ENCODE results near the gene GARNL3. TPM values are rescaled to one million over a fixed set of nuclear protein-coding genes. Genes with fewer than 3 reads are reported as not detected.

Gene GARNL3
- total RNA-seq: 8.0 TPM
- long read RNA-seq, partial matches to known transcripts: 0 of 4 reads
- long read RNA-seq, other reads (novel, unspliced or antisense): 4 of 4 reads

GRCh38 chr9:127264462-127265219, at the start of gene GARNL3:
TSS of gene GARNL3 (plus strand) at chr9:127264774. CDS start at chr9:127264878, 104 bp downstream.
- no peaks in the 10 kb centered on the region for H3K4me1 ChIP-seq
- no peaks in the 10 kb centered on the region for H3K36me3 ChIP-seq
- H3K27me3 ChIP-seq: no peaks in the 10 kb centered on the region
- DNase-seq (no peak), ATAC-seq (no peak)
- H3K4me3 ChIP-seq: no peak within 1 kb of the TSS
- intact Hi-C loops (cut with DNase I): no loop called here
- no peaks in the 10 kb centered on the region for H3K9me3 ChIP-seq
- H3K27ac ChIP-seq: no peak within 1 kb of the TSS
- TF ChIP-seq CTCF (IDR thresholded peaks at IDR 0.05): no peak

GRCh38 chr9:127215268-127216209, 49.0 kb upstream of the GARNL3 start:
- Histone ChIP-seq H3K4me3 (no peak overlapping the region), H3K27ac (no peak overlapping the region), H3K9me3 (no peaks in the 10 kb centered on the region), H3K36me3 (no peaks in the 10 kb centered on the region), H3K4me1 (peaks cover 4% of the 10 kb centered on the region), H3K27me3 (no peaks in the 10 kb centered on the region)
- TF ChIP-seq CTCF (IDR thresholded peaks at IDR 0.05): no peak
- DNase-seq: no peak
- intact Hi-C loops (cut with DNase I): loop anchor here (10.0 kb wide), 1 partner anchor 179 kb away; the partner anchor contains the start of gene SLC2A8
- ATAC-seq: no peak

- DNase-seq (no peak), ATAC-seq (no peak)
- Histone ChIP-seq H3K4me1 (peaks cover 4% of the 10 kb centered on the region), H3K27ac (no peak overlapping the region), H3K27me3 (no peaks in the 10 kb centered on the region), H3K9me3 (no peaks in the 10 kb centered on the region), H3K36me3 (no peaks in the 10 kb centered on the region), H3K4me3 (no peak overlapping the region)
- intact Hi-C loops (cut with DNase I): loop anchor here (10.0 kb wide), 1 partner anchor 178 kb away; the partner anchor contains the start of gene SLC2A8
- TF ChIP-seq CTCF (IDR thresholded peaks at IDR 0.05): no peak
These were observed 48.2 kb upstream of the GARNL3 start for GRCh38 chr9:127216210-127216887.

DNA sequence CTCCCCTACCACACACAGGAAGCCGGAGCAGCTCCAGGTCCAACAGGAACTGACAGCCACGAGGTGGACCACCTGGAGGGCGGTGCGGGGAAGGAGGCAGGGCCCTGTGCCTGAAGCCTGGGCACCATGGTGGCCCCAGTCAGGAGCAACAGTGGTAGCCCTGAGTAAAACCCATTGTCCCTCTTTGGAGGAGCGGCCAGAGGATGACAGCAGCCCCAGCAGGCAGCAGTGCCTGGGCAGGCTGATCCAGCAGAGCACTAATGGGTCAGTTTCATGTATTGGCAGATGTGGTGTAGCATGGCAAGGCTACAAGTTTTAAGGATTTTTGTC, 47.7 kb upstream of the GARNL3 start:
- no peaks in the 10 kb centered on the region for H3K9me3 ChIP-seq
- H3K27me3 ChIP-seq: no peaks in the 10 kb centered on the region
- H3K4me1 ChIP-seq: peaks cover 4% of the 10 kb centered on the region
- no peak for TF ChIP-seq CTCF (IDR thresholded peaks at IDR 0.05)
- H3K27ac ChIP-seq: no peak overlapping the region
- intact Hi-C loops (cut with DNase I): loop anchor here (10.0 kb wide), 1 partner anchor 178 kb away; the partner anchor contains the start of gene SLC2A8
- DNase-seq (no peak), ATAC-seq (no peak)
- H3K36me3 ChIP-seq: no peaks in the 10 kb centered on the region
- no peak overlapping the region for H3K4me3 ChIP-seq

- Histone ChIP-seq H3K4me3 (no peak overlapping the region), H3K36me3 (no peaks in the 10 kb centered on the region), H3K9me3 (no peaks in the 10 kb centered on the region), H3K4me1 (peaks cover 4% of the 10 kb centered on the region), H3K27ac (no peak overlapping the region), H3K27me3 (no peaks in the 10 kb centered on the region)
- intact Hi-C loops (cut with DNase I): loop anchor here (10.0 kb wide), 1 partner anchor 176 kb away; the partner anchor contains the start of gene SLC2A8
- DNase-seq (no peak), ATAC-seq (no peak)
- TF ChIP-seq CTCF (IDR thresholded peaks at IDR 0.05): no peak
These were observed 45.8 kb upstream of the GARNL3 start for GRCh38 chr9:127218818-127219217.
